SH-SY5Y (cell line): Measurements from ENCODE around the gene ICE2.

Source experiments
- GATA2 ChIP-seq: IDR thresholded peaks from 2 replicates; pipeline ENCODE4 v1.6.1; 2011; ENCODE audit warnings: mild to moderate bottlenecking, low read depth, low read length
- GATA3 ChIP-seq: IDR thresholded peaks from 2 replicates; pipeline ENCODE4 v1.6.1; 2011; ENCODE audit warnings: low read depth, mild to moderate bottlenecking, low read length, moderate library complexity

- no peak for TF ChIP-seq GATA3
- TF ChIP-seq GATA2, result 0 out of 2 replicates have a peak, but pooled peaks have one; percentile 13
Measured at GRCh38 chr15:60478566-60479360, at the start of gene ICE2.
